HCT116 (cell line): ENCODE measurements around the gene ARHGAP21. TPM values are rescaled to one million over a fixed set of nuclear protein-coding genes. Genes with fewer than 3 reads are reported as not detected.

Source experiments
- ATAC-seq: fragments of 200-7000 bp; cut with Tn5 transposase; 2 replicates; pipeline ENCODE4 v1.9.1; 2020; ENCODE audit warnings: mild to moderate bottlenecking, moderate library complexity
- BruUV-seq: library from RNA; stranded (reverse); fragments of 400-500 nt; replicated peaks from 2 replicates; lab custom pipeline; 2021; lab: Mats Ljungman, UMichigan
- CTCF ChIA-PET: fragments of 300-600 bp; sonication (Branson Sonifier 250); formaldehyde crosslinking; loops from one replicate; lab custom pipeline; 2021; ENCODE audit warnings: antibody characterized with exemption; lab: Charles Lee
- POLR2A ChIA-PET: fragments of 300-600, 350-600 bp; sonication (Branson Sonifier 250); formaldehyde crosslinking; loops from one replicate; lab custom pipeline; 2021; ENCODE audit warnings: antibody characterized with exemption; lab: Charles Lee
- RAD21 ChIA-PET, 2 experiments: fragments of 300-600 bp; sonication (Branson Sonifier 250); formaldehyde crosslinking; loops; one replicate each; lab custom pipeline; 2023; ENCODE audit warnings: low total read pairs in 2 of 2; ENCODE audit not compliant: uncharacterized antibody in 2 of 2, unreplicated experiment in 2 of 2, low non-redundant PET in 1 of 2; lab: Charles Lee
- DNase-seq: peaks from one replicate; pipeline ENCODE4 v3.0.0-alpha.2; 2010; ENCODE audit warnings: low read depth, low spot score
- H2AFZ ChIP-seq: fragments of 200-600 bp; shearing (Covaris generic), sonication (generic); 2 replicates; pipeline ENCODE4 v1.6.1; 2017; ENCODE audit warnings: low read depth, mixed run types, mixed read lengths, antibody characterized with exemption, low read length; ENCODE audit not compliant: poor library complexity, severe bottlenecking
- H3K27ac ChIP-seq: 2 replicates; pipeline ENCODE4 v1.5.1; 2012; ENCODE audit warnings: low read depth, low read length
- H3K27me3 ChIP-seq: fragments of 200-600 bp; sonication (generic); 2 replicates; pipeline ENCODE4 v1.6.1; 2016; ENCODE audit warnings: mixed run types, low read length, mixed read lengths; ENCODE audit not compliant: insufficient read depth
- H3K36me3 ChIP-seq, 2 experiments: fragments of 200-500 bp in 1 of 2; fragments of 200-600 bp in 1 of 2; sonication (Bioruptor generic) in 1 of 2; sonication (generic) in 1 of 2; 2 replicates each; pipeline versions ENCODE4 v1.5.1 to v1.6.1; 2014 to 2016; ENCODE audit warnings: low read length in 2 of 2, inconsistent platforms in 1 of 2, mixed read lengths in 1 of 2, mixed run types in 1 of 2; ENCODE audit not compliant: insufficient read depth in 2 of 2, control insufficient read depth in 1 of 2
- H3K4me1 ChIP-seq, 2 experiments: fragments of 200-600 bp in 1 of 2; sonication (generic) in 1 of 2; 2 replicates each; pipeline versions ENCODE4 v1.5.1 to v1.6.1; 2012 to 2017; ENCODE audit warnings: low read length in 2 of 2, inconsistent platforms in 1 of 2, mild to moderate bottlenecking in 1 of 2, mixed read lengths in 1 of 2, mixed run types in 1 of 2, moderate library complexity in 1 of 2; ENCODE audit not compliant: insufficient read depth in 2 of 2, control insufficient read depth in 1 of 2
- H3K4me2 ChIP-seq: fragments of 200-600 bp; sonication (generic); 2 replicates; pipeline ENCODE4 v1.6.1; 2017; ENCODE audit warnings: mixed run types, low read length, mixed read lengths
- H3K4me3 ChIP-seq, 2 experiments: fragments of 200-600 bp in 1 of 2; sonication (generic) in 1 of 2; replicated peaks in 1 of 2; 2 replicates each; pipeline ENCODE4 v1.5.1; 2011 to 2016; ENCODE audit warnings: low read length in 2 of 2, control low read depth in 1 of 2, low read depth in 1 of 2, mild to moderate bottlenecking in 1 of 2, mixed read lengths in 1 of 2, mixed run types in 1 of 2
- H3K79me2 ChIP-seq: fragments of 200-600 bp; sonication (generic); 2 replicates; pipeline ENCODE4 v1.6.1; 2017; ENCODE audit warnings: mild to moderate bottlenecking, mixed run types, low read length, moderate library complexity, mixed read lengths; ENCODE audit not compliant: insufficient read depth
- H3K9ac ChIP-seq: fragments of 200-600 bp; sonication (generic); 2 replicates; pipeline ENCODE4 v1.6.1; 2016; ENCODE audit warnings: low read length, mixed read lengths
- H3K9me2 ChIP-seq: fragments of 200-600 bp; sonication (generic), shearing (Covaris generic); 2 replicates; pipeline ENCODE4 v1.6.1; 2017; ENCODE audit warnings: mixed run types, mild to moderate bottlenecking, moderate library complexity; ENCODE audit not compliant: insufficient read depth
- H3K9me3 ChIP-seq, 2 experiments: fragments of 200-500 bp in 1 of 2; fragments of 200-600 bp in 1 of 2; sonication (Bioruptor generic) in 1 of 2; sonication (generic) in 1 of 2; 2 replicates each; pipeline ENCODE4 v1.6.1; 2014 to 2017; ENCODE audit warnings: low read length in 2 of 2, mixed read lengths in 2 of 2, inconsistent platforms in 1 of 2, low read depth in 1 of 2, mild to moderate bottlenecking in 1 of 2, mixed run types in 1 of 2, moderate library complexity in 1 of 2; ENCODE audit not compliant: control insufficient read depth in 1 of 2, insufficient read depth in 1 of 2
- H4K20me1 ChIP-seq: fragments of 200-600 bp; sonication (generic), shearing (Covaris generic); 2 replicates; pipeline ENCODE4 v1.6.1; 2017; ENCODE audit warnings: mixed run types, mild to moderate bottlenecking, moderate library complexity; ENCODE audit not compliant: insufficient read depth
- CBX3 ChIP-seq: IDR thresholded peaks from 2 replicates; pipeline ENCODE4 v1.6.1; 2012; ENCODE audit warnings: low read depth
- CEBPB ChIP-seq: IDR thresholded peaks from 2 replicates; pipeline ENCODE4 v1.6.1; 2012; ENCODE audit warnings: low read depth
- EGR1 ChIP-seq: IDR thresholded peaks from 2 replicates; pipeline ENCODE4 v1.6.1; 2012; ENCODE audit warnings: low read depth
- ELF1 ChIP-seq: IDR thresholded peaks from 2 replicates; pipeline ENCODE4 v1.6.1; 2012; ENCODE audit warnings: low read depth, borderline replicate concordance
- EZH2 ChIP-seq: fragments of 200-600 bp; sonication (generic); IDR thresholded peaks from 2 replicates; pipeline ENCODE4 v1.6.1; 2017; ENCODE audit warnings: antibody characterized with exemption, mixed run types
- EZH2phosphoT487 ChIP-seq: fragments of 200-600 bp; IDR thresholded peaks from 2 replicates; pipeline ENCODE4 v1.6.1; 2018; ENCODE audit warnings: antibody characterized with exemption, borderline replicate concordance
- FOSL1 ChIP-seq: IDR thresholded peaks from 2 replicates; pipeline ENCODE4 v1.6.1; 2012; ENCODE audit warnings: low read depth
- JUND ChIP-seq: IDR thresholded peaks from 2 replicates; pipeline ENCODE4 v1.6.1; 2012
- POLR2AphosphoS5 ChIP-seq: IDR thresholded peaks from 2 replicates; pipeline ENCODE4 v1.6.1; 2011; ENCODE audit warnings: mild to moderate bottlenecking, low read depth, low read length, moderate library complexity
- RAD21 ChIP-seq: IDR thresholded peaks from 2 replicates; pipeline ENCODE4 v1.6.1; 2012; ENCODE audit warnings: low read depth, mild to moderate bottlenecking
- SP1 ChIP-seq: IDR thresholded peaks from 2 replicates; pipeline ENCODE4 v1.6.1; 2012; ENCODE audit warnings: low read depth
- SRF ChIP-seq: IDR thresholded peaks from 2 replicates; pipeline ENCODE4 v1.6.1; 2012; ENCODE audit warnings: low read depth
- TCF7L2 ChIP-seq: IDR thresholded peaks from 2 replicates; pipeline ENCODE4 v1.7.0; 2011; ENCODE audit warnings: borderline replicate concordance, inconsistent platforms; ENCODE audit not compliant: insufficient read depth, insufficient read length; ENCODE audit errors: extremely low read depth
- YY1 ChIP-seq: IDR thresholded peaks from 2 replicates; pipeline ENCODE4 v1.6.1; 2011; ENCODE audit warnings: low read length, low read depth, moderate library complexity, mild to moderate bottlenecking; ENCODE audit not compliant: insufficient replicate concordance; ENCODE audit errors: extremely low read depth
- ZFX ChIP-seq: fragments of 450-650 bp; IDR thresholded peaks from 2 replicates; pipeline ENCODE4 v1.6.1; 2017
- ZNF274 ChIP-seq: fragments of 200-500 bp; sonication (Bioruptor generic); IDR thresholded peaks from 2 replicates; pipeline ENCODE4 v1.6.1; 2014; ENCODE audit warnings: mild to moderate bottlenecking, low read depth, low read length, inconsistent platforms
- intact Hi-C: fragments of 100-400 bp; cut with micrococcal nuclease; formaldehyde crosslinking; loops from 2 replicates; pipeline ENCODE4 v1.10.0; 2022
- total RNA-seq: library from RNA; stranded (reverse); gene quantifications from one replicate; pipeline ENCODE4 v1.2.1, GENCODE V29; 2021; ENCODE audit not compliant: unreplicated experiment
- TF ChIP-seq, protein P1 (sequence below), 3 experiments: fragments of 200-600 bp in 1 of 3; sonication (generic) in 1 of 3; IDR thresholded peaks in 2 of 3; conservative IDR thresholded peaks in 1 of 3; 2 replicates each; pipeline ENCODE4 v1.5.1; 2012 to 2017; ENCODE audit warnings: low read depth in 2 of 3, low read length in 2 of 3, antibody characterized with exemption in 1 of 3, borderline replicate concordance in 1 of 3, control low read depth in 1 of 3, mild to moderate bottlenecking in 1 of 3, mixed read lengths in 1 of 3, mixed run types in 1 of 3, moderate library complexity in 1 of 3; ENCODE audit not compliant: insufficient read depth in 1 of 3
- TF ChIP-seq, protein P2 (sequence below): IDR thresholded peaks from 2 replicates; pipeline ENCODE4 v1.6.1; 2011; ENCODE audit warnings: mild to moderate bottlenecking, low read length, moderate library complexity; ENCODE audit not compliant: insufficient replicate concordance; ENCODE audit errors: extremely low read depth
- TF ChIP-seq, protein P3 (sequence below): IDR thresholded peaks from 2 replicates; pipeline ENCODE4 v1.6.1; 2012; ENCODE audit warnings: low read depth
- TF ChIP-seq, protein P4 (sequence below): IDR thresholded peaks from 2 replicates; pipeline ENCODE4 v1.6.1; 2012

ARHGAP21 gene
- total RNA-seq, 1 experiment from 2014 or later, result 47.7 TPM

DNA sequence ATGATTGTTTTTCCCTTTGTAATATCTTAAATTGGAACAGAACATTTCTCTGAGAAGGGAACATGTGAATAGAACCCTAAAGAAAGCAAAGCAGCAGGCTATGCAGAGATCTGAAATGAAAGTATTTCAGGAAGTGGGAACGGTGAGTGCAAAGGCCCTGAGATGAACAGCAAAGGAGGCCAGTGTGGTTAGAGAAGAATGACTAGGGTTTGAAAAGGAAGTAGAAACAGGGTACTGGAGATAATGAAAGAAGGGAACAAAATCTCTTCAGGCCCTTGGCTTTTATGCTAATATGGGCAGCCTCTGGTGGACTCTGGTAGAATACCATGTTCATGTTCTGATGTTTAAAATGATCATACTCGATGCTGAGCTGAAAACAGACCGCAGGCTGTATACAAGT, 22.2 kb downstream of the ARHGAP21 start:
- no peak for DNase-seq
- no TSS peak for BruUV-seq
- RAD21 ChIA-PET, result no interaction called here
- H3K27me3 ChIP-seq, result no peaks in the 10 kb centered on the region
- H3K9me3 ChIP-seq, result no peaks in the 10 kb centered on the region
- intact Hi-C loops, result no loop called here
- TF ChIP-seq SP1 (no peak), CEBPB (no peak), EZH2phosphoT487 (no peak), TCF7L2 (no peak), POLR2AphosphoS5 (no peak), ZNF274 (no peak), ELF1 (no peak), RAD21 (no peak), FOSL1 (no peak), SRF (no peak), ZFX (no peak), EGR1 (no peak), EZH2 (no peak), CBX3 (no peak), YY1 (no peak), JUND (no peak)
- TF ChIP-seq, protein P1, sequence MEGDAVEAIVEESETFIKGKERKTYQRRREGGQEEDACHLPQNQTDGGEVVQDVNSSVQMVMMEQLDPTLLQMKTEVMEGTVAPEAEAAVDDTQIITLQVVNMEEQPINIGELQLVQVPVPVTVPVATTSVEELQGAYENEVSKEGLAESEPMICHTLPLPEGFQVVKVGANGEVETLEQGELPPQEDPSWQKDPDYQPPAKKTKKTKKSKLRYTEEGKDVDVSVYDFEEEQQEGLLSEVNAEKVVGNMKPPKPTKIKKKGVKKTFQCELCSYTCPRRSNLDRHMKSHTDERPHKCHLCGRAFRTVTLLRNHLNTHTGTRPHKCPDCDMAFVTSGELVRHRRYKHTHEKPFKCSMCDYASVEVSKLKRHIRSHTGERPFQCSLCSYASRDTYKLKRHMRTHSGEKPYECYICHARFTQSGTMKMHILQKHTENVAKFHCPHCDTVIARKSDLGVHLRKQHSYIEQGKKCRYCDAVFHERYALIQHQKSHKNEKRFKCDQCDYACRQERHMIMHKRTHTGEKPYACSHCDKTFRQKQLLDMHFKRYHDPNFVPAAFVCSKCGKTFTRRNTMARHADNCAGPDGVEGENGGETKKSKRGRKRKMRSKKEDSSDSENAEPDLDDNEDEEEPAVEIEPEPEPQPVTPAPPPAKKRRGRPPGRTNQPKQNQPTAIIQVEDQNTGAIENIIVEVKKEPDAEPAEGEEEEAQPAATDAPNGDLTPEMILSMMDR (IDR thresholded peaks at IDR 0.05 in 2 of 3, conservative IDR thresholded peaks at IDR 0.05 in 1 of 3; ENCODE audit: borderline replicate concordance in 1 of 3, insufficient read depth in 1 of 3, low read depth in 2 of 3, low read length in 2 of 3), result no peak
- TF ChIP-seq, protein P2, sequence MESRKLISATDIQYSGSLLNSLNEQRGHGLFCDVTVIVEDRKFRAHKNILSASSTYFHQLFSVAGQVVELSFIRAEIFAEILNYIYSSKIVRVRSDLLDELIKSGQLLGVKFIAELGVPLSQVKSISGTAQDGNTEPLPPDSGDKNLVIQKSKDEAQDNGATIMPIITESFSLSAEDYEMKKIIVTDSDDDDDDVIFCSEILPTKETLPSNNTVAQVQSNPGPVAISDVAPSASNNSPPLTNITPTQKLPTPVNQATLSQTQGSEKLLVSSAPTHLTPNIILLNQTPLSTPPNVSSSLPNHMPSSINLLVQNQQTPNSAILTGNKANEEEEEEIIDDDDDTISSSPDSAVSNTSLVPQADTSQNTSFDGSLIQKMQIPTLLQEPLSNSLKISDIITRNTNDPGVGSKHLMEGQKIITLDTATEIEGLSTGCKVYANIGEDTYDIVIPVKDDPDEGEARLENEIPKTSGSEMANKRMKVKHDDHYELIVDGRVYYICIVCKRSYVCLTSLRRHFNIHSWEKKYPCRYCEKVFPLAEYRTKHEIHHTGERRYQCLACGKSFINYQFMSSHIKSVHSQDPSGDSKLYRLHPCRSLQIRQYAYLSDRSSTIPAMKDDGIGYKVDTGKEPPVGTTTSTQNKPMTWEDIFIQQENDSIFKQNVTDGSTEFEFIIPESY, result no peak
- TF ChIP-seq, protein P3, sequence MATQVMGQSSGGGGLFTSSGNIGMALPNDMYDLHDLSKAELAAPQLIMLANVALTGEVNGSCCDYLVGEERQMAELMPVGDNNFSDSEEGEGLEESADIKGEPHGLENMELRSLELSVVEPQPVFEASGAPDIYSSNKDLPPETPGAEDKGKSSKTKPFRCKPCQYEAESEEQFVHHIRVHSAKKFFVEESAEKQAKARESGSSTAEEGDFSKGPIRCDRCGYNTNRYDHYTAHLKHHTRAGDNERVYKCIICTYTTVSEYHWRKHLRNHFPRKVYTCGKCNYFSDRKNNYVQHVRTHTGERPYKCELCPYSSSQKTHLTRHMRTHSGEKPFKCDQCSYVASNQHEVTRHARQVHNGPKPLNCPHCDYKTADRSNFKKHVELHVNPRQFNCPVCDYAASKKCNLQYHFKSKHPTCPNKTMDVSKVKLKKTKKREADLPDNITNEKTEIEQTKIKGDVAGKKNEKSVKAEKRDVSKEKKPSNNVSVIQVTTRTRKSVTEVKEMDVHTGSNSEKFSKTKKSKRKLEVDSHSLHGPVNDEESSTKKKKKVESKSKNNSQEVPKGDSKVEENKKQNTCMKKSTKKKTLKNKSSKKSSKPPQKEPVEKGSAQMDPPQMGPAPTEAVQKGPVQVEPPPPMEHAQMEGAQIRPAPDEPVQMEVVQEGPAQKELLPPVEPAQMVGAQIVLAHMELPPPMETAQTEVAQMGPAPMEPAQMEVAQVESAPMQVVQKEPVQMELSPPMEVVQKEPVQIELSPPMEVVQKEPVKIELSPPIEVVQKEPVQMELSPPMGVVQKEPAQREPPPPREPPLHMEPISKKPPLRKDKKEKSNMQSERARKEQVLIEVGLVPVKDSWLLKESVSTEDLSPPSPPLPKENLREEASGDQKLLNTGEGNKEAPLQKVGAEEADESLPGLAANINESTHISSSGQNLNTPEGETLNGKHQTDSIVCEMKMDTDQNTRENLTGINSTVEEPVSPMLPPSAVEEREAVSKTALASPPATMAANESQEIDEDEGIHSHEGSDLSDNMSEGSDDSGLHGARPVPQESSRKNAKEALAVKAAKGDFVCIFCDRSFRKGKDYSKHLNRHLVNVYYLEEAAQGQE, result no peak
- TF ChIP-seq, protein P4, sequence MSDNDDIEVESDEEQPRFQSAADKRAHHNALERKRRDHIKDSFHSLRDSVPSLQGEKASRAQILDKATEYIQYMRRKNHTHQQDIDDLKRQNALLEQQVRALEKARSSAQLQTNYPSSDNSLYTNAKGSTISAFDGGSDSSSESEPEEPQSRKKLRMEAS, result no peak
- TF ChIP-seq, all 23 proteins: peak for 0
- H3K4me2 ChIP-seq, result no peak overlapping the region
- no peak overlapping the region for H2AFZ ChIP-seq
- no peaks in the 10 kb centered on the region; the same call in 1 of the 2 replicates for H4K20me1 ChIP-seq
- no peak overlapping the region for H3K4me3 ChIP-seq
- POLR2A ChIA-PET, result no interaction called here
- H3K79me2 ChIP-seq, result peaks cover 63% of the 10 kb centered on the region
- peaks cover 14 to 17% of the 10 kb centered on the region in 2 experiments for H3K4me1 ChIP-seq
- no peaks in the 10 kb centered on the region for H3K9me2 ChIP-seq
- ATAC-seq, result no peak; the same call in 1 of the 2 replicates
- H3K9ac ChIP-seq, result no peak overlapping the region
- H3K36me3 ChIP-seq, result no peaks in the 10 kb centered on the region
- CTCF ChIA-PET, result interaction anchor here (1.1 kb wide), 1 partner anchor 58 kb away, joined by 3 read pairs; no protein-coding TSS in a partner anchor
- no peak overlapping the region for H3K27ac ChIP-seq
